B cell (primary cell): ENCODE data around the gene POLR2B. TPM values are rescaled to one million over a fixed set of nuclear protein-coding genes. Genes with fewer than 3 reads are reported as not detected.

Experiments
- ATAC-seq: fragments of 200-7000 bp; cut with Tn5 transposase; one replicate; pipeline ENCODE4 v1.10.0; 2021; ENCODE audit warnings: low read depth, mild to moderate bottlenecking, moderate number of reproducible peaks, moderate library complexity
- CTCF ChIA-PET: fragments of 350-600 bp; sonication (Branson Sonifier 250); formaldehyde crosslinking; loops from one replicate; lab custom pipeline; 2021; ENCODE audit warnings: antibody characterized with exemption, inconsistent platforms; lab: Charles Lee
- POLR2A ChIA-PET: fragments of 350-600 bp; sonication (Branson Sonifier 250); formaldehyde crosslinking; loops from one replicate; lab custom pipeline; 2021; ENCODE audit warnings: antibody characterized with exemption; lab: Charles Lee
- DNase-seq: peaks from one replicate; pipeline ENCODE4 v3.0.0; 2013
- H2AFZ ChIP-seq: 2 replicates; pipeline ENCODE4 v1.6.1; 2012; ENCODE audit warnings: mild to moderate bottlenecking, low read depth, low read length; ENCODE audit not compliant: insufficient read depth, poor library complexity, severe bottlenecking
- H3K27ac ChIP-seq, 2 donors: 1 replicate in 1 of 2; 2 replicates in 1 of 2; pipeline ENCODE4 v1.5.1; 2012 to 2013; ENCODE audit warnings: low read length in 2 of 2, mild to moderate bottlenecking in 2 of 2, moderate library complexity in 1 of 2
- H3K27me3 ChIP-seq, 4 experiments: fragments of 200-600 bp in 1 of 4; sonication (generic) in 1 of 4; replicated peaks in 1 of 4; 1 replicate in 2 of 4; 2 replicates in 2 of 4; pipeline versions ENCODE4 v1.6.1 to v1.7.0; 2013 to 2016; ENCODE audit warnings: low read length in 3 of 4, mild to moderate bottlenecking in 2 of 4, mixed read lengths in 1 of 4, moderate library complexity in 1 of 4; ENCODE audit not compliant: insufficient read depth in 4 of 4, control insufficient read depth in 3 of 4; ENCODE audit errors: control extremely low read depth in 1 of 4
- H3K36me3 ChIP-seq, 2 experiments: replicated peaks in 1 of 2; 1 replicate in 1 of 2; 2 replicates in 1 of 2; pipeline versions ENCODE4 v1.6.1 to v1.7.1; 2013; ENCODE audit warnings: low read length in 1 of 2; ENCODE audit not compliant: insufficient read depth in 2 of 2, control insufficient read depth in 1 of 2; ENCODE audit errors: control extremely low read depth in 1 of 2, extremely low read depth in 1 of 2
- H3K4me1 ChIP-seq, 2 donors: fragments of 200-600 bp in 1 of 2; sonication (generic) in 1 of 2; 1 replicate in 1 of 2; 2 replicates in 1 of 2; pipeline versions ENCODE4 v1.5.1 to v1.6.1; 2013 to 2017; ENCODE audit warnings: low read length in 2 of 2; ENCODE audit not compliant: control insufficient read depth in 2 of 2, insufficient read depth in 2 of 2
- H3K4me2 ChIP-seq: replicated peaks from 2 replicates; pipeline ENCODE3; 2012; ENCODE audit warnings: mild to moderate bottlenecking, low read depth, low read length; ENCODE audit not compliant: poor library complexity, severe bottlenecking
- H3K4me3 ChIP-seq, 5 experiments: fragments of 200-600 bp in 1 of 5; sonication (generic) in 1 of 5; 1 replicate in 3 of 5; 2 replicates in 2 of 5; pipeline versions ENCODE4 v1.5.1 to v1.7.0; 2011 to 2016; ENCODE audit warnings: low read length in 4 of 5, mild to moderate bottlenecking in 4 of 5, low read depth in 2 of 5, control low read depth in 1 of 5, moderate library complexity in 1 of 5; ENCODE audit not compliant: insufficient read depth in 1 of 5; ENCODE audit errors: control extremely low read depth in 1 of 5, extremely low read depth in 1 of 5
- H3K79me2 ChIP-seq: fragments of 200-600 bp; sonication (generic); one replicate; pipeline ENCODE4 v1.6.0; 2016; ENCODE audit warnings: low read length; ENCODE audit not compliant: control insufficient read depth, insufficient read depth
- H3K9ac ChIP-seq: fragments of 200-600 bp; sonication (generic); 2 replicates; pipeline ENCODE4 v1.6.1; 2017; ENCODE audit warnings: mild to moderate bottlenecking, low read length, moderate library complexity
- H3K9me3 ChIP-seq, 3 donors: one replicate each; pipeline versions ENCODE4 v1.6.1 to v1.7.1; 2013; ENCODE audit warnings: low read length in 2 of 3; ENCODE audit not compliant: control insufficient read depth in 2 of 3, insufficient read depth in 1 of 3; ENCODE audit errors: control extremely low read depth in 1 of 3
- H4K20me1 ChIP-seq: 2 replicates; pipeline ENCODE4 v1.6.0; 2012; ENCODE audit warnings: mild to moderate bottlenecking, low read length; ENCODE audit not compliant: insufficient read depth, control insufficient read depth, poor library complexity, severe bottlenecking
- H3K27ac Mint-ChIP-seq: one replicate; pipeline ENCODE4 v1.8.0; 2021; ENCODE audit warnings: mixed read lengths
- H3K27me3 Mint-ChIP-seq: one replicate; pipeline ENCODE4 v1.8.0; 2021; ENCODE audit warnings: mixed read lengths
- H3K4me1 Mint-ChIP-seq: one replicate; pipeline ENCODE4 v1.8.0; 2021; ENCODE audit warnings: mixed read lengths
- H3K4me3 Mint-ChIP-seq: one replicate; pipeline ENCODE4 v1.8.0; 2021; ENCODE audit warnings: mixed read lengths
- H3K9me3 Mint-ChIP-seq: one replicate; pipeline ENCODE4 v1.8.0; 2022; ENCODE audit warnings: mixed read lengths; ENCODE audit not compliant: insufficient read depth
- CTCF ChIP-seq: fragments of 200-600 bp; IDR thresholded peaks from one replicate; pipeline ENCODE4 v1.8.0; 2022; ENCODE audit warnings: antibody characterized with exemption, mild to moderate bottlenecking
- EZH2 ChIP-seq: IDR thresholded peaks from 2 replicates; pipeline ENCODE4 v1.6.1; 2012; ENCODE audit warnings: borderline replicate concordance, low read depth, mild to moderate bottlenecking, moderate library complexity, low read length; ENCODE audit not compliant: insufficient read depth, poor library complexity, severe bottlenecking
- WGBS: methylation state at CpG from one replicate; pipeline ENCODE4 v1.1.5; 2013; ENCODE audit warnings: missing lambda C conversion rate; ENCODE audit not compliant: insufficient coverage; 5-methylcytosine and 5-hydroxymethylcytosine counted together
- intact Hi-C: fragments of 100-400 bp; cut with micrococcal nuclease; formaldehyde crosslinking; loops from one replicate; pipeline ENCODE4 v1.10.0; 2022
- polyA plus RNA-seq: library from polyadenylated mRNA; depleted of rRNA; stranded (reverse); fragments of >200 nt; gene quantifications from 2 replicates; pipeline ENCODE4 v1.2.3, GENCODE V29; 2012
- total RNA-seq, 2 donors: library from RNA; stranded (reverse); fragments of 120-200 nt in 1 of 2; gene quantifications; 1 replicate in 1 of 2; 2 replicates in 1 of 2; pipeline versions ENCODE4 v1.2.3 to v1.2.4, GENCODE V29; 2013 to 2022

Gene POLR2B
- total and polyA plus RNA-seq, 2 donors (not counting 1 experiment from before 2014, with no cell fraction given) = 37.5 to 108 TPM

DNA sequence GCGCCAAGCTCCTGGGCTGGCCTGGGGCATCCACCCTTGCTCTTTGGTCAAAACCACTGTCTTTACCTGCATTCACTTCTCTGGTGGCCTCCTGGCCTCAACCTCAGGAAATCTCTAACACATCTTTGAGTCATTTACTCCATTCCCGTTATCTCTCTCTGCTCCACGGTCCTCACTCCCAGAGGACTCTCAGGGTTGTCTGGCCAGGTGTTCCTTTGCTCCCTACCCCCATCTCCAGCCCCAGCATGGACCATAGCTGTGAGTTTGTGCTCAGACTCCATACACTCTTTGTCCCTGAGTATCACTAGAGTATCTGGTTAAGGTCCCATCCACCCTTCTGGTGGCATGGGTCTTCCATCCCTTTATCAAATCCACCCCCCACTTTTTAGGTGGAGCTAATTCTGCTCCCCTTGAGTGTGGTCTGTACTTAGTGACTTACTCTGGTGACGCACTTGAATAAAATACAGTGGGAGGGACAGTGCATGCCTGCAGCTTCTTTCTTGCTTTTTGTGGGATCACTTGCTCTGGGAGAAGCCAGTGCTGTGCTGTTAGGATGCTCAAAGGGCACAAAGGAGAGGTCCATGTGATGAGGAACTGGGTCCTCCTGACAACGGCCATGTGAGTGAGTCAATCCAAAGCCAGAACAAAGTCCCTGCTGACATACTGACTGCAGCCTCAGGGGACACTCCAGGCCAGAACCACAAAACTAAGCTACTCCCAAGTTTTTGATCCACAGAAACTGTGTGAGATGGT, 87.2 kb downstream of the POLR2B start:
- TF ChIP-seq EZH2 (no peak), CTCF (no peak)
- Histone ChIP-seq H3K36me3 (no peaks in the 10 kb centered on the region), H2AFZ (no peak overlapping the region), H3K4me2 (no peak overlapping the region), H4K20me1 (no peaks in the 10 kb centered on the region), H3K4me1 (no peaks in the 10 kb centered on the region), H3K9me3 (no peaks in the 10 kb centered on the region), H3K27ac (no peak overlapping the region), H3K27me3 (no peaks in the 10 kb centered on the region), H3K9ac (no peak overlapping the region), H3K4me3 (no peak overlapping the region), H3K79me2 (no peaks in the 10 kb centered on the region)
- Mint-ChIP-seq H3K27me3 (peaks cover 5% of the 10 kb centered on the region), H3K4me1 (no peaks in the 10 kb centered on the region), H3K27ac (no peak overlapping the region), H3K9me3 (no peaks in the 10 kb centered on the region), H3K4me3 (no peak overlapping the region)
- 97% methylated on average over 5 of the region's 5 CpGs for WGBS
- intact Hi-C loops = no loop called here
- ChIA-PET POLR2A (no interaction called here), CTCF (no interaction called here)
- no peak for DNase-seq
- no peak for ATAC-seq

DNA sequence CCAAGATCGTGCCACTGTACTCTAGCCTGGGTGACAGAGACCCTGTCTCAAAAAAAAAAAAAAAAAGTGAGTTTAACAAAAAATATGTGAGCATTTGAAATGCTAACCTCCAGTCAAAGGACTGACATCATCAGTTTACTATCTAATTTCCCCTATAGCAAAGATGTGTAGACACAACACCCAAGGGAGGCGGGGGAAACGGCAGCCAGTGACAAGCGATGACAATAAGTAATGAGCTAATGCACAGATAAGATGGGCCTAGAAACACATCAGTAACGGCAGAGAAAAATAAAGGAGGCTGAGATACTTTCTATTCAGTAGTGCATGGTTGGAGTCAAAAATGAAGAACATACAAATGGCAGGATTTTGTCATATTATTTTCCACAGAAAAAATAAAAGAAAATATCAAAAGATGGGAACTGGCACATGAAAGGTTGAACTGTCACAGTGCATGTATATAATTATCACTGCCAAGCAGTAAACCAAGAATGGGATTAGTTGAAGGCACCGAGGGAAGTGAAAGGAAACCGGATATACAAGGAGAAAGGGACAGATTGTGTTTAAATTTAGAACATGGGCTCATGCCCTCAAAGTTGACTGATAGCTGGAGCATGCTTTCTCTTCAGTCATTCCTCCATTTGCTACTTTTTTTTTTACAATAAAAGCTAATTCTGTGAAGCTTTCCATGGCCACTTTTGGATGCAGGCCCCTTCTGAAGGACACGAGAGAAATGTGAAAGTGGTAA, 89.7 kb downstream of the POLR2B start:
- Histone ChIP-seq H3K79me2 (no peaks in the 10 kb centered on the region), H3K27me3 (no peaks in the 10 kb centered on the region), H3K9me3 (no peaks in the 10 kb centered on the region), H3K36me3 (no peaks in the 10 kb centered on the region), H3K4me2 (no peak overlapping the region), H3K4me1 (no peaks in the 10 kb centered on the region), H3K27ac (no peak overlapping the region), H3K4me3 (no peak overlapping the region), H3K9ac (no peak overlapping the region), H2AFZ (no peak overlapping the region), H4K20me1 (no peaks in the 10 kb centered on the region)
- Mint-ChIP-seq H3K9me3 (no peaks in the 10 kb centered on the region), H3K27ac (no peak overlapping the region), H3K4me1 (no peaks in the 10 kb centered on the region), H3K4me3 (no peak overlapping the region), H3K27me3 (peaks cover 5% of the 10 kb centered on the region)
- ATAC-seq (no peak), DNase-seq (no peak)
- intact Hi-C loops = no loop called here
- ChIA-PET CTCF (interaction anchor here (0.7 kb wide), 1 partner anchor 1691 kb away, joined by 4 read pairs; no protein-coding TSS in a partner anchor), POLR2A (no interaction called here)
- WGBS = 60% methylated on average over 1 of the region's 8 CpGs
- TF ChIP-seq CTCF = no peak
- no peak for TF ChIP-seq EZH2
